Right lobe of liver (tissue), 4 donors: ENCODE results near the gene KIF14.

Experiments
- CTCF ChIP-seq, 4 donors: fragments of 200-600 bp in 3 of 4; fragments of 450-650 bp in 1 of 4; IDR thresholded peaks; one replicate each; pipeline versions ENCODE4 v1.5.1 to v1.8.0; 2016 to 2022; ENCODE audit warnings: antibody characterized with exemption in 4 of 4, mild to moderate bottlenecking in 2 of 4
- POLR2A ChIP-seq: fragments of 450-650 bp; IDR thresholded peaks from one replicate; pipeline ENCODE4 v1.6.1; 2017; ENCODE audit warnings: antibody characterized with exemption, mild to moderate bottlenecking
- donor health status: DM: no; HTN: no; CAD: no.
- donor health status: DM: no; HTN: no; CAD: no.
- donor health status: DM: no; HTN: yes; CAD: no.

GRCh38 chr1:200653022-200653462, 32.5 kb upstream of the KIF14 start:
- TF ChIP-seq CTCF (IDR thresholded peaks at IDR 0.05) (no peak), POLR2A (no peak)
